Measurements from ENCODE around the gene IQSEC1. TPM values are rescaled to one million over a fixed set of nuclear protein-coding genes. Genes with fewer than 3 reads are reported as not detected.

The IQSEC1 gene
- total and polyA plus RNA-seq, 2 experiments from 2014 or later = 8.0 to 51.9 TPM

DNA sequence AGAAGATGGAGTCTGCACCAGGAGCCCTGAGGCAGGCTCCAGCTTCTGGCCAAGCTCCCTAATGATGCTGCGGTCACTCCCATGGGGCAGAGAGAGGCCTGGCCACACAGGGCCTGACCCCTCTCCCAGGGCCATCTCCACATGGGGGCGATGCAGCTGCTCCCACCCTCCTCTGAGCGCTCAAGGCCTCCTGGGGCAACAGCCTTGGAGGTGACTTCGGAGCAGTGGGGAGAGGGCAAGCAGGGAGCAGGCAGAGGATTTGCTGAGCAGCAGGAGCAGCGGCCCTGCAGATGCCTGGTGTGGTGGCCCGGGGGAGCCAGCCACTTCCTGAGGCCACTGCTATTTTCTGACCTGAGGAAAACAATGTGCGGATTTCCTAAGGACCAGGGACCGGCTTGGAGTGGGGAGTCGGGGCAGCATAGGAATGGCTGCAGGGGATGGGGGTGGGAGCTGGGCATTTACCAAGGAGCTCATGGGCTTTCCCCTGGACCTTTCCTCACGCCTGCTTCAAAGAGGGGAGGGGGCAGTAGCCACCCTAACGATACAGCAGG lies 150.3 kb downstream of the IQSEC1 start:
- no peaks in the 10 kb centered on the region for H3K79me2 ChIP-seq (replicated peaks; ENCODE audit: insufficient read depth)
- no peaks in the 10 kb centered on the region for H3K4me1 ChIP-seq (ENCODE audit: insufficient read depth)
- no peak overlapping the region for H3K4me3 Mint-ChIP-seq
- ATAC-seq = no peak
- no peak overlapping the region for H3K4me3 ChIP-seq
- H3K4me1 Mint-ChIP-seq = no peaks in the 10 kb centered on the region
- DNase-seq (ENCODE audit: low spot score) = no peak
- no peaks in the 10 kb centered on the region for H3K9me2 ChIP-seq (ENCODE audit: insufficient read depth)
- H3K27ac Mint-ChIP-seq = no peak overlapping the region
- H3K27me3 ChIP-seq (ENCODE audit: insufficient read depth) = no peaks in the 10 kb centered on the region
- 0 out of 2 replicates have a peak, but pooled peaks cover 3% of the 10 kb centered on the region for H3K36me3 ChIP-seq (ENCODE audit: insufficient read depth)
- peaks cover 5% of the 10 kb centered on the region for H3K27me3 Mint-ChIP-seq (ENCODE audit: insufficient read depth, low read depth, poor library complexity)
- H2AFZ ChIP-seq = no peak overlapping the region
- no peak overlapping the region for H3K27ac ChIP-seq (ENCODE audit: low read depth)
- peaks cover 3% of the 10 kb centered on the region; the same call in 1 of the 3 replicates for H3K36me3 Mint-ChIP-seq (ENCODE audit: low read depth)
- H4K20me1 ChIP-seq (replicated peaks; ENCODE audit: insufficient read depth) = no peaks in the 10 kb centered on the region
- TF ChIP-seq, protein P1, sequence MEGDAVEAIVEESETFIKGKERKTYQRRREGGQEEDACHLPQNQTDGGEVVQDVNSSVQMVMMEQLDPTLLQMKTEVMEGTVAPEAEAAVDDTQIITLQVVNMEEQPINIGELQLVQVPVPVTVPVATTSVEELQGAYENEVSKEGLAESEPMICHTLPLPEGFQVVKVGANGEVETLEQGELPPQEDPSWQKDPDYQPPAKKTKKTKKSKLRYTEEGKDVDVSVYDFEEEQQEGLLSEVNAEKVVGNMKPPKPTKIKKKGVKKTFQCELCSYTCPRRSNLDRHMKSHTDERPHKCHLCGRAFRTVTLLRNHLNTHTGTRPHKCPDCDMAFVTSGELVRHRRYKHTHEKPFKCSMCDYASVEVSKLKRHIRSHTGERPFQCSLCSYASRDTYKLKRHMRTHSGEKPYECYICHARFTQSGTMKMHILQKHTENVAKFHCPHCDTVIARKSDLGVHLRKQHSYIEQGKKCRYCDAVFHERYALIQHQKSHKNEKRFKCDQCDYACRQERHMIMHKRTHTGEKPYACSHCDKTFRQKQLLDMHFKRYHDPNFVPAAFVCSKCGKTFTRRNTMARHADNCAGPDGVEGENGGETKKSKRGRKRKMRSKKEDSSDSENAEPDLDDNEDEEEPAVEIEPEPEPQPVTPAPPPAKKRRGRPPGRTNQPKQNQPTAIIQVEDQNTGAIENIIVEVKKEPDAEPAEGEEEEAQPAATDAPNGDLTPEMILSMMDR (conservative IDR thresholded peaks at IDR 0.05; ENCODE audit: low read depth in 2 of 2) = peak in 1 of 2 experiments; percentile 43; a peak in 2 of 4 replicates
- TF ChIP-seq JUNB (IDR thresholded peaks at IDR 0.05; ENCODE audit: unreplicated experiment) = no peak
- no peaks in the 10 kb centered on the region for H3F3A ChIP-seq (replicated peaks; ENCODE audit: low read depth)
- H3K9me3 Mint-ChIP-seq = no peaks in the 10 kb centered on the region
- H3K4me2 ChIP-seq = no peak overlapping the region

DNA sequence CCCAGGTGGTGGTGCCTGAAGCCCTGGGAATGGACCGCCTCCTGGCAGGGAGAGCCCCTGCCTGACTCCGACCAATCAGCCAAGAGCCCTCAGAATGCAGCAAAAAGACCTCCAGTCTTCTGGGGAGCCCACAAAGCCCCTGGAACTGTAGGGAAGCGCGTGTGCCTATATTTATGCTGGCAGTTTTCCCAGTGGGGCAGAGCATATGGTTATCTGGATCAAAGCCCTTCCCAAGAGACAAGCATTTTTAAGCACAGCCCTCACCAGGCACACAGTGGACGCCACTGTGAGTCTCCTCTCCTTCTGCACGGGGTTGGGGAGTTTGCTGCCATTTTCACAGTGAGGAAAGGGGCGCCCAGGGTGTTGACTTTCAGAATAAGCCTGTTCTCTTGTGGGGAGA lies 150.9 kb downstream of the IQSEC1 start:
- no peak overlapping the region for H3K4me2 ChIP-seq
- H3K4me3 ChIP-seq = no peak overlapping the region
- H3K9me2 ChIP-seq (ENCODE audit: insufficient read depth) = no peaks in the 10 kb centered on the region
- no peaks in the 10 kb centered on the region for H3K79me2 ChIP-seq (replicated peaks; ENCODE audit: insufficient read depth)
- H4K20me1 ChIP-seq (replicated peaks; ENCODE audit: insufficient read depth) = no peaks in the 10 kb centered on the region
- H3K36me3 ChIP-seq (ENCODE audit: insufficient read depth) = 0 out of 2 replicates have a peak, but pooled peaks cover 3% of the 10 kb centered on the region
- no peak overlapping the region for H3K27ac ChIP-seq (ENCODE audit: low read depth)
- H2AFZ ChIP-seq = no peak overlapping the region
- no peaks in the 10 kb centered on the region for H3F3A ChIP-seq (replicated peaks; ENCODE audit: low read depth)
- TF ChIP-seq NANOG (IDR thresholded peaks at IDR 0.05; ENCODE audit: borderline replicate concordance) (no peak), POLR2AphosphoS5 (IDR thresholded peaks at IDR 0.05; ENCODE audit: low read depth) (no peak), ZNF114 (CRISPR knock-in tag; IDR thresholded peaks at IDR 0.05) (no peak), ZNF331 (CRISPR knock-in tag; IDR thresholded peaks at IDR 0.05; ENCODE audit: low read depth) (no peak), CREB1 (CRISPR knock-in tag; IDR thresholded peaks at IDR 0.05; ENCODE audit: low read depth) (no peak), JUNB (IDR thresholded peaks at IDR 0.05; ENCODE audit: unreplicated experiment) (no peak)
- TF ChIP-seq, protein P2, sequence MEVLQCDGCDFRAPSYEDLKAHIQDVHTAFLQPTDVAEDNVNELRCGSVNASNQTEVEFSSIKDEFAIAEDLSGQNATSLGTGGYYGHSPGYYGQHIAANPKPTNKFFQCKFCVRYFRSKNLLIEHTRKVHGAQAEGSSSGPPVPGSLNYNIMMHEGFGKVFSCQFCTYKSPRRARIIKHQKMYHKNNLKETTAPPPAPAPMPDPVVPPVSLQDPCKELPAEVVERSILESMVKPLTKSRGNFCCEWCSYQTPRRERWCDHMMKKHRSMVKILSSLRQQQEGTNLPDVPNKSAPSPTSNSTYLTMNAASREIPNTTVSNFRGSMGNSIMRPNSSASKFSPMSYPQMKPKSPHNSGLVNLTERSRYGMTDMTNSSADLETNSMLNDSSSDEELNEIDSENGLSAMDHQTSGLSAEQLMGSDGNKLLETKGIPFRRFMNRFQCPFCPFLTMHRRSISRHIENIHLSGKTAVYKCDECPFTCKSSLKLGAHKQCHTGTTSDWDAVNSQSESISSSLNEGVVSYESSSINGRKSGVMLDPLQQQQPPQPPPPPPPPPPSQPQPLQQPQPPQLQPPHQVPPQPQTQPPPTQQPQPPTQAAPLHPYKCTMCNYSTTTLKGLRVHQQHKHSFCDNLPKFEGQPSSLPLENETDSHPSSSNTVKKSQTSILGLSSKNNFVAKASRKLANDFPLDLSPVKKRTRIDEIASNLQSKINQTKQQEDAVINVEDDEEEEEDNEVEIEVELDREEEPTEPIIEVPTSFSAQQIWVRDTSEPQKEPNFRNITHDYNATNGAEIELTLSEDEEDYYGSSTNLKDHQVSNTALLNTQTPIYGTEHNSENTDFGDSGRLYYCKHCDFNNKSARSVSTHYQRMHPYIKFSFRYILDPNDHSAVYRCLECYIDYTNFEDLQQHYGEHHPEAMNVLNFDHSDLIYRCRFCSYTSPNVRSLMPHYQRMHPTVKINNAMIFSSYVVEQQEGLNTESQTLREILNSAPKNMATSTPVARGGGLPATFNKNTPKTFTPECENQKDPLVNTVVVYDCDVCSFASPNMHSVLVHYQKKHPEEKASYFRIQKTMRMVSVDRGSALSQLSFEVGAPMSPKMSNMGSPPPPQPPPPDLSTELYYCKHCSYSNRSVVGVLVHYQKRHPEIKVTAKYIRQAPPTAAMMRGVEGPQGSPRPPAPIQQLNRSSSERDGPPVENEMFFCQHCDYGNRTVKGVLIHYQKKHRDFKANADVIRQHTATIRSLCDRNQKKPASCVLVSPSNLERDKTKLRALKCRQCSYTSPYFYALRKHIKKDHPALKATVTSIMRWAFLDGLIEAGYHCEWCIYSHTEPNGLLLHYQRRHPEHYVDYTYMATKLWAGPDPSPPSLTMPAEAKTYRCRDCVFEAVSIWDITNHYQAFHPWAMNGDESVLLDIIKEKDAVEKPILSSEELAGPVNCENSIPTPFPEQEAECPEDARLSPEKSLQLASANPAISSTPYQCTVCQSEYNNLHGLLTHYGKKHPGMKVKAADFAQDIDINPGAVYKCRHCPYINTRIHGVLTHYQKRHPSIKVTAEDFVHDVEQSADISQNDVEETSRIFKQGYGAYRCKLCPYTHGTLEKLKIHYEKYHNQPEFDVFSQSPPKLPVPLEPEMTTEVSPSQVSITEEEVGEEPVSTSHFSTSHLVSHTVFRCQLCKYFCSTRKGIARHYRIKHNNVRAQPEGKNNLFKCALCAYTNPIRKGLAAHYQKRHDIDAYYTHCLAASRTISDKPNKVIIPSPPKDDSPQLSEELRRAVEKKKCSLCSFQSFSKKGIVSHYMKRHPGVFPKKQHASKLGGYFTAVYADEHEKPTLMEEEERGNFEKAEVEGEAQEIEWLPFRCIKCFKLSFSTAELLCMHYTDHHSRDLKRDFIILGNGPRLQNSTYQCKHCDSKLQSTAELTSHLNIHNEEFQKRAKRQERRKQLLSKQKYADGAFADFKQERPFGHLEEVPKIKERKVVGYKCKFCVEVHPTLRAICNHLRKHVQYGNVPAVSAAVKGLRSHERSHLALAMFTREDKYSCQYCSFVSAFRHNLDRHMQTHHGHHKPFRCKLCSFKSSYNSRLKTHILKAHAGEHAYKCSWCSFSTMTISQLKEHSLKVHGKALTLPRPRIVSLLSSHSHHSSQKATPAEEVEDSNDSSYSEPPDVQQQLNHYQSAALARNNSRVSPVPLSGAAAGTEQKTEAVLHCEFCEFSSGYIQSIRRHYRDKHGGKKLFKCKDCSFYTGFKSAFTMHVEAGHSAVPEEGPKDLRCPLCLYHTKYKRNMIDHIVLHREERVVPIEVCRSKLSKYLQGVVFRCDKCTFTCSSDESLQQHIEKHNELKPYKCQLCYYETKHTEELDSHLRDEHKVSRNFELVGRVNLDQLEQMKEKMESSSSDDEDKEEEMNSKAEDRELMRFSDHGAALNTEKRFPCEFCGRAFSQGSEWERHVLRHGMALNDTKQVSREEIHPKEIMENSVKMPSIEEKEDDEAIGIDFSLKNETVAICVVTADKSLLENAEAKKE (CRISPR knock-in tag; IDR thresholded peaks at IDR 0.05) = no peak
- TF ChIP-seq, protein P3, sequence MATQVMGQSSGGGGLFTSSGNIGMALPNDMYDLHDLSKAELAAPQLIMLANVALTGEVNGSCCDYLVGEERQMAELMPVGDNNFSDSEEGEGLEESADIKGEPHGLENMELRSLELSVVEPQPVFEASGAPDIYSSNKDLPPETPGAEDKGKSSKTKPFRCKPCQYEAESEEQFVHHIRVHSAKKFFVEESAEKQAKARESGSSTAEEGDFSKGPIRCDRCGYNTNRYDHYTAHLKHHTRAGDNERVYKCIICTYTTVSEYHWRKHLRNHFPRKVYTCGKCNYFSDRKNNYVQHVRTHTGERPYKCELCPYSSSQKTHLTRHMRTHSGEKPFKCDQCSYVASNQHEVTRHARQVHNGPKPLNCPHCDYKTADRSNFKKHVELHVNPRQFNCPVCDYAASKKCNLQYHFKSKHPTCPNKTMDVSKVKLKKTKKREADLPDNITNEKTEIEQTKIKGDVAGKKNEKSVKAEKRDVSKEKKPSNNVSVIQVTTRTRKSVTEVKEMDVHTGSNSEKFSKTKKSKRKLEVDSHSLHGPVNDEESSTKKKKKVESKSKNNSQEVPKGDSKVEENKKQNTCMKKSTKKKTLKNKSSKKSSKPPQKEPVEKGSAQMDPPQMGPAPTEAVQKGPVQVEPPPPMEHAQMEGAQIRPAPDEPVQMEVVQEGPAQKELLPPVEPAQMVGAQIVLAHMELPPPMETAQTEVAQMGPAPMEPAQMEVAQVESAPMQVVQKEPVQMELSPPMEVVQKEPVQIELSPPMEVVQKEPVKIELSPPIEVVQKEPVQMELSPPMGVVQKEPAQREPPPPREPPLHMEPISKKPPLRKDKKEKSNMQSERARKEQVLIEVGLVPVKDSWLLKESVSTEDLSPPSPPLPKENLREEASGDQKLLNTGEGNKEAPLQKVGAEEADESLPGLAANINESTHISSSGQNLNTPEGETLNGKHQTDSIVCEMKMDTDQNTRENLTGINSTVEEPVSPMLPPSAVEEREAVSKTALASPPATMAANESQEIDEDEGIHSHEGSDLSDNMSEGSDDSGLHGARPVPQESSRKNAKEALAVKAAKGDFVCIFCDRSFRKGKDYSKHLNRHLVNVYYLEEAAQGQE (IDR thresholded peaks at IDR 0.05; ENCODE audit: unreplicated experiment) = no peak
- H3K4me1 ChIP-seq (ENCODE audit: insufficient read depth) = no peaks in the 10 kb centered on the region
- H3K27me3 ChIP-seq (ENCODE audit: insufficient read depth) = no peaks in the 10 kb centered on the region
- no peak overlapping the region for H3K4me3 Mint-ChIP-seq
- H3K27ac Mint-ChIP-seq = peak overlapping the region; percentile 34; the same call in 1 of the 2 replicates
- DNase-seq (ENCODE audit: low spot score) (no peak), ATAC-seq (no peak)
- peaks cover 5% of the 10 kb centered on the region for H3K27me3 Mint-ChIP-seq (ENCODE audit: insufficient read depth, low read depth, poor library complexity)
- H3K9me3 Mint-ChIP-seq = no peaks in the 10 kb centered on the region
- peaks cover 3% of the 10 kb centered on the region; the same call in 1 of the 3 replicates for H3K36me3 Mint-ChIP-seq (ENCODE audit: low read depth)
- H3K4me1 Mint-ChIP-seq = no peaks in the 10 kb centered on the region
